ENCODE measurements around the gene NDUFA11. TPM values are rescaled to one million over a fixed set of nuclear protein-coding genes. Genes with fewer than 3 reads are reported as not detected.
"Not testable (repeated sequence)": the region's sequence is repeated elsewhere in the genome, so short reads cannot be mapped to it uniquely, and the experiment has no call there.

NDUFA11 gene
- total RNA-seq, 2 experiments from 2014 or later, result 224 to 226 TPM

GRCh38 chr19:5854121-5854520 is 49.5 kb downstream of the NDUFA11 start:
- CTCF ChIA-PET; H3K27ac Mint-ChIP-seq; DNase-seq; H3K4me3 Mint-ChIP-seq; intact Hi-C loops (cut with micrococcal nuclease); POLR2A ChIA-PET; H3K9me3 Mint-ChIP-seq; H3K36me3 Mint-ChIP-seq; H3K4me1 Mint-ChIP-seq (ENCODE audit: low read depth); H3K27me3 Mint-ChIP-seq: not testable (repeated sequence)

GRCh38 chr19:5851302-5851701 is 52.3 kb downstream of the NDUFA11 start, which contains the start of gene FUT3:
FUT3 (minus strand) TSS chr19:5851449.
- POLR2A ChIA-PET, result no interaction called here
- Mint-ChIP-seq H3K27me3 (no peaks in the 10 kb centered on the region), H3K9me3 (no peaks in the 10 kb centered on the region), H3K4me1 (ENCODE audit: low read depth) (no peaks in the 10 kb centered on the region), H3K27ac (no peak within 1 kb of the TSS), H3K4me3 (no peak within 1 kb of the TSS), H3K36me3 (no peaks in the 10 kb centered on the region)
- no peak for DNase-seq
- CTCF ChIA-PET, result no interaction called here
- intact Hi-C loops (cut with micrococcal nuclease), result no loop called here

GRCh38 chr19:5850743-5851293 is 52.8 kb downstream of the NDUFA11 start:
- POLR2A ChIA-PET, result interaction anchor here (0.6 kb wide), 1 partner anchor 1722 kb away, joined by 3 read pairs; no protein-coding TSS in a partner anchor
- DNase-seq, result no peak
- Mint-ChIP-seq H3K27ac (no peak overlapping the region), H3K27me3 (no peaks in the 10 kb centered on the region), H3K4me1 (ENCODE audit: low read depth) (no peaks in the 10 kb centered on the region), H3K36me3 (no peaks in the 10 kb centered on the region), H3K9me3 (no peaks in the 10 kb centered on the region), H3K4me3 (no peak overlapping the region)
- intact Hi-C loops (cut with micrococcal nuclease), result no loop called here
- CTCF ChIA-PET, result no interaction called here

GRCh38 chr19:5850189-5850588 is 53.4 kb downstream of the NDUFA11 start:
- CTCF ChIA-PET, result no interaction called here
- Mint-ChIP-seq H3K36me3 (no peaks in the 10 kb centered on the region), H3K9me3 (no peaks in the 10 kb centered on the region), H3K4me3 (no peak overlapping the region), H3K27ac (no peak overlapping the region), H3K4me1 (ENCODE audit: low read depth) (no peaks in the 10 kb centered on the region), H3K27me3 (no peaks in the 10 kb centered on the region)
- POLR2A ChIA-PET, result interaction anchor here (0.6 kb wide), 1 partner anchor 1723 kb away, joined by 3 read pairs; no protein-coding TSS in a partner anchor
- intact Hi-C loops (cut with micrococcal nuclease), result no loop called here
- no peak for DNase-seq

- H3K27ac Mint-ChIP-seq, result not testable (repeated sequence)
Observed at GRCh38 chr19:5848621-5849020, 55.0 kb downstream of the NDUFA11 start.

GRCh38 chr19:5847846-5848245 is 55.7 kb downstream of the NDUFA11 start:
- H3K9me3 Mint-ChIP-seq; POLR2A ChIA-PET; H3K4me3 Mint-ChIP-seq; CTCF ChIA-PET; H3K27me3 Mint-ChIP-seq; H3K4me1 Mint-ChIP-seq (ENCODE audit: low read depth); intact Hi-C loops (cut with micrococcal nuclease); H3K27ac Mint-ChIP-seq; H3K36me3 Mint-ChIP-seq; DNase-seq: not testable (repeated sequence)

More at GRCh38 chr19:5848621-5849020, 55.0 kb downstream of the NDUFA11 start:
- POLR2A ChIA-PET; H3K36me3 Mint-ChIP-seq; intact Hi-C loops (cut with micrococcal nuclease); H3K4me3 Mint-ChIP-seq; H3K4me1 Mint-ChIP-seq (ENCODE audit: low read depth); H3K27me3 Mint-ChIP-seq; DNase-seq; CTCF ChIA-PET; H3K9me3 Mint-ChIP-seq: not testable (repeated sequence)

Other genes starting within 250 kb of the NDUFA11 start
- 10 to 100 TPM; 50.9 to 55.3 TPM for gene MICOS13, start 223.3 kb downstream of the NDUFA11 start, total RNA-seq
- 1 to 10 TPM; 3.8 to 4.1 TPM for gene HSD11B1L, start 222.8 kb downstream of the NDUFA11 start, total RNA-seq
- 1,000 to 10,000 TPM; 1,487 to 1,524 TPM for gene RPL36, start 213.5 kb downstream of the NDUFA11 start, total RNA-seq
- gene LONP1, start 183.6 kb downstream of the NDUFA11 start, total RNA-seq, result 100 to 1,000 TPM; 178 to 181 TPM
- not detected for gene CATSPERD, start 183.2 kb downstream of the NDUFA11 start, total RNA-seq
- gene PRR22, start 119.0 kb downstream of the NDUFA11 start, total RNA-seq, result 1 to 10 TPM; 2.2 to 2.6 TPM
- gene DUS3L, start 112.6 kb downstream of the NDUFA11 start, total RNA-seq, result 10 to 100 TPM; 41.9 to 44.4 TPM
- gene NRTN, start 98.7 kb downstream of the NDUFA11 start, total RNA-seq, result under 1 TPM; 0.22 to 0.97 TPM
- gene FUT6, start 64.1 kb downstream of the NDUFA11 start, total RNA-seq, result not detected
- gene FUT3, start 52.3 kb downstream of the NDUFA11 start, total RNA-seq, result not detected
- gene FUT5, start 33.2 kb downstream of the NDUFA11 start, total RNA-seq, result under 1 TPM; 0.15 to 0.24 TPM
- gene VMAC, start 1.1 kb upstream of the NDUFA11 start, total RNA-seq, result 1 to 10 TPM; 2.9 to 3.3 TPM
- gene CAPS, start 10.5 kb upstream of the NDUFA11 start, total RNA-seq, result 1 to 10 TPM; 3.7 to 3.9 TPM
- 10 to 100 TPM; 78.1 to 81.3 TPM for gene RANBP3, start 74.3 kb upstream of the NDUFA11 start, total RNA-seq
- gene RFX2, start 206.7 kb upstream of the NDUFA11 start, total RNA-seq, result 1 to 10 TPM; 6.5 to 7.9 TPM
- gene ACSBG2, start 231.9 kb upstream of the NDUFA11 start, total RNA-seq, result not detected

Measured in activated CD4-positive, alpha-beta memory T cell treated with anti-CD3 and anti-CD28 coated beads for 36 hours (primary cell).